ENCODE measurements around the gene NAV1.
A peak's percentile ranks its signal among the peaks of the same experiment; 100 is the strongest.

NAV1 gene

DNA sequence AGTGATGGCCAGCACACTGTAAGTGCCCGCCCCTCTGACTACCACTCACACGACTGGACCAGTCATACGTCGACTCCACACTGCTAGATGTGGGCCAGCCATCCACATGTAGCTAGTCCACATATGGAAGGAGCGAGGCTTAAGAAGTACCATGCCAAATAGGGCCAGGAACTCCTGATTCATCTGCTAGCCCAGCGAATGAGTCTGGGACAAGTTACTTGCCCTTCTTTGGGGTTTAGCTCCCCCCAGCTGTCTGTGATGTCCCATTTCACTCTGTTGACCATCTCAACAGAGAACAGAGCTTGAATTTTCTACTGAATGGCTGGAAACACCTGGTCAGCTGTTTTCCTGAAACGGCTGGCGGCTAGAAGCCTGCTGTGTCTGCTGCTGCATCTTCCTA is 37.8 kb upstream of the NAV1 start:
- no peak for DNase-seq (ENCODE audit: extremely low read depth, low read depth)
- TF ChIP-seq, protein P1, sequence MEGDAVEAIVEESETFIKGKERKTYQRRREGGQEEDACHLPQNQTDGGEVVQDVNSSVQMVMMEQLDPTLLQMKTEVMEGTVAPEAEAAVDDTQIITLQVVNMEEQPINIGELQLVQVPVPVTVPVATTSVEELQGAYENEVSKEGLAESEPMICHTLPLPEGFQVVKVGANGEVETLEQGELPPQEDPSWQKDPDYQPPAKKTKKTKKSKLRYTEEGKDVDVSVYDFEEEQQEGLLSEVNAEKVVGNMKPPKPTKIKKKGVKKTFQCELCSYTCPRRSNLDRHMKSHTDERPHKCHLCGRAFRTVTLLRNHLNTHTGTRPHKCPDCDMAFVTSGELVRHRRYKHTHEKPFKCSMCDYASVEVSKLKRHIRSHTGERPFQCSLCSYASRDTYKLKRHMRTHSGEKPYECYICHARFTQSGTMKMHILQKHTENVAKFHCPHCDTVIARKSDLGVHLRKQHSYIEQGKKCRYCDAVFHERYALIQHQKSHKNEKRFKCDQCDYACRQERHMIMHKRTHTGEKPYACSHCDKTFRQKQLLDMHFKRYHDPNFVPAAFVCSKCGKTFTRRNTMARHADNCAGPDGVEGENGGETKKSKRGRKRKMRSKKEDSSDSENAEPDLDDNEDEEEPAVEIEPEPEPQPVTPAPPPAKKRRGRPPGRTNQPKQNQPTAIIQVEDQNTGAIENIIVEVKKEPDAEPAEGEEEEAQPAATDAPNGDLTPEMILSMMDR (IDR thresholded peaks at IDR 0.05; ENCODE audit: low read depth, low read length): no peak

DNA sequence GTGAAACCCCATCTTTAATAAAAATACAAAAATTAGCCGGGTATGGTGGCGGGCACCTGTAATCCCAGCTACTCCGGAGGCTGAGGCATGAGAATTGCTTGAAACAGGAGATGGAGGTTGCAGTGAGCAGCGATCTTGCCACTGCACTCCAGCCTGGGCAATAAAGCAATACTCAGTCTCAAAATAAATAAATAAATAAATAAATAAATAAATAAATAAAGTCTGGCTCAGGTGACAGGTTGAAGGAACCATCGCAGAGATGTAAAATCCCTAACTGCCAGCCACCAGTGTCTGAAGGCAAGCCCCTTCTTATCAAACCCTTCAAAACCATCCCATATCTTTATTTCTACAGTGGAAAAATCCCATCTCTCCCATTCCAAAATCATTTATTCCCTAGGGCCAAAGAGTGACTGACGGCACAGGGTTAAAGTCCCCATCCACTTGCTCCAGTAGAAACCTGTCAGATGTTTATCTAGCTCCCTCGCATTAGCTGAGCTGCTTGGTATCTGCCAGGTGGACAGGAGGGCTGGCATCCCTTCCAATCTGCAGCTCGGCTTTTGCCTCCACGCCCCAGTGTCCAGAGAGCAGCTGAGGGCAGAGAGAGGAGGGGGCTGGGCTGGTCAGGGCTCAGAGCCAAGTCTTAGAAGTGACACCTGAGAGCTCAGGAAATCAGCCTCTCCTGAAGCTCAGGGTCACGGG is 37.0 kb upstream of the NAV1 start:
- TF ChIP-seq, protein P1 (IDR thresholded peaks at IDR 0.05; ENCODE audit: low read depth, low read length): no peak
- no peak for DNase-seq (ENCODE audit: extremely low read depth, low read depth)

DNA sequence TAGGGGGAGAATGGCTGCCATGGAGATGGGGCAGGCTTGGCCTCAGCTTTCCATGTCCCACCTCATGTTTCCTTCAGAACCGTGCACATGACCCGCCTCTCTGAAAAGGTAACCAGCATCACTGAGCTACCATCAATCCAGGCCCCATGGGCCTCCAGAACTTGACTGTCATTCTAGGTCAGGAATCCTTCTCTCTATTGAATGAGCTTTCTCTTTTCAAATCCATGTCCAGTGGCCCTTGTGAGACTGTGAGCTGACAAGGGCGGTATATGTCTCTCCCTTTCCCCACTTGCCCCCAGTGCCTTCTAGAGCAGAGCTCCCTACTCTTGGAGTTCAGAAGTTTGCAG is 36.4 kb upstream of the NAV1 start:
- no peak for DNase-seq (ENCODE audit: extremely low read depth, low read depth)
- TF ChIP-seq, protein P1 (IDR thresholded peaks at IDR 0.05; ENCODE audit: low read depth, low read length): no peak

DNA sequence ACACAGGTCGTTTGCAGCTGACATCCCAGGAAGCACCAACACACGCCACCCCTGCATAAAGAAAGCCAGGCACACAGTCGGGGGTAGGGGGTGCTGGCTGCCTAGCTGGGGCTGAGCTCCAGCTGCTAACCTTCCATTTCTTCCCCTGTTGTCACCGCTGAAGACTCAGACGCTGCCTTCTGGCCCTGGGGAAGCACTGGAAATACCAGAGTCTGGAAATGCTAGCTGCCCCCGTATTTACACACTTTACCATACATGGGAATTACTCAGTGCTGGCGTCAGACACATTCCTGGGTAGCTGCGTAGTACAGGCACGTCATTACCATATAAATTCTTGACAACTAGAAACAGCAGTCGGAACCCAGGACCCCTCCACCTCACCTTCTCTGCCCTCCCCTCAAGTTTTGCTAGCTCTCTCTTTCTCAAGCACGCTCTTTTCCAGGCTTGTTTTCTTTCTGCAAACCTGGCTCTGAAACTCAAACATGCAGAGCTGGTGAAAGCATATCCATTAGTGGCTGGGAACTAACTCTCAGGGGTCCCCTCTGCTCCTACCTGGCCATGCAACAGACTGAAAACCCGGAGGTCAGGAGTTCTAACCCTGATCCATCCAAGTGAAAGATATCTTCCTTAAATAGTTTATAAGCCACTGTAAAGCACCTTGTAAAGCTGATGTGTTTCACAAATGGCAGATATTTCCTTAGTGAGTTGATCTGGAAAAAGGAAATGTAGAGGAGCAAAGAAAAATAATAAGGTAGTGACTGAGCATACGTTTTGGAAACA is 35.3 kb upstream of the NAV1 start:
- DNase-seq (ENCODE audit: extremely low read depth, low read depth): peak; percentile 78
- TF ChIP-seq, protein P1 (IDR thresholded peaks at IDR 0.05; ENCODE audit: low read depth, low read length): no peak

DNA sequence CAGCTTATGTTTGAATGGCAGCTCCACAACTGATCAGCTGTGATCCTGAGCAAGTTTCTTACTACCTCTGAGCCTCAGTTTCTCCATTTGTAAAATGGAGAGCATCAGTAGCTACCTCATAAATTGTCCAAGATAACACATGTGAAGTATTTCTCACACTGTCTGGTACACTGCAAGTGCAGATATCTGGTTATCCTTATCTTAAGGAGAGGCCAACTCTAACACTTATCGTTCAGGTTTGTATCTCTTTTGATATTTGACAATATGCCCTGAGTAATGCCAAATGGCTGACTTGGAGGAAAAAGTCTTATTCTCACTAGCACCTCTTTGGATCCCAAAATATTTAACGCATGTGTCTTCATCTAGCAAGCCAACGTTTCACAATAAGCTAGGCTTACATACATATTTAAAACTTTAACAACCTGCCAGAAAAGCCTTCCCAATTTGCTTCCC is 34.7 kb upstream of the NAV1 start:
- TF ChIP-seq, protein P1 (IDR thresholded peaks at IDR 0.05; ENCODE audit: low read depth, low read length): no peak
- no peak for DNase-seq (ENCODE audit: extremely low read depth, low read depth)

DNA sequence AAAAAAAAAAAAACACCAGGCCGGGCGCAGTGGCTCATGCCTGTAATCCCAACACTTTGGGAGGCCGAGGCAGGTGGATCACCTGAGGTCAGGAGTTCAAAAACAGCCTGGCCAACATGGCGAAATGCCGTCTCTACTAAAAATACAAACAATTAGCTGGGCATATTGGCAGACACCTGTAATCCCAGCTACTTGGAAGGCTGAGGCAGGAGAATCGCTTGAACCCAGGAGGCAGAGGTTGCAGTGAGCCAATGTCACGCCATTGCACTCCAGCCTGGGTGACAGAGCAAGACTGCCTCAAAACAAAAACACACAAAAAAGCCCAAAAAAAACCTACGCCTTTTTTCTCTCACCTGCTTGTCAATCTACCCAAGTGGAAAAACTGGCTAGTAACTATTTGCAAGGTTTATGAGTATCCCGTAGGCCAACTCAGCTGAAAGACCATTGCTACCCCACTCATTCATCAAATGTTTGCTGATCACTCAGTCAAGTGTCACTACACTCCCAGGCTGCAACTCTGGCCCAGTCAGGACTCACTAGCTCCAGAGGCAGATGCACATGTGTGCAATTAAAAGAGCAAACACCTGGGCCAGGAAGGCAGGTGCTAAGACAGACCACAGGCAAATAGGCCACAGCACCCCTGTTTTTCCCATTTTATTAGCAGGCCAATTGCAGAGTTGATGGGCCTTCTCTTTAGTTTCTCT is 34.0 kb upstream of the NAV1 start:
- no peak for DNase-seq (ENCODE audit: extremely low read depth, low read depth)
- TF ChIP-seq, protein P1 (IDR thresholded peaks at IDR 0.05; ENCODE audit: low read depth, low read length): no peak

DNA sequence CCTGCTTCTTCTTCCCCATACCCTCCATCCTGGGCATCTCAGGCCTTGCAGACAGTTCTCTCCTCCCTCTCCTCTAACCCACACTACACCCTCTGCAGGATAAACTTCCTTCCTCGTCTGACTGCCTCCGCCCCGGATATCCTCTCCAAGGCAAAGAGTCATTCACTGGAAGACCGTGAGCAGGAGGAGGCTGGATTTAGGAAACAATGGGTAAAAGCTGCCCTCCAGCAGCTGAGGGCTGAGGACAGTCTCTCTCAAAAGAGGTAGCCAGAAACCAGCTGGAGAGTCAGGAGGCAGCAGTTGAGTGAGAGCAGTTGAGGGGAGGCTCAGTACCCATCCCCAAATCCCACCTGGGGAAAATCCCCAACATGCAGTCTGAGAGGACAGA is 33.4 kb upstream of the NAV1 start:
- no peak for DNase-seq (ENCODE audit: extremely low read depth, low read depth)
- TF ChIP-seq, protein P1 (IDR thresholded peaks at IDR 0.05; ENCODE audit: low read depth, low read length): no peak; the same call in 1 of the 2 replicates
